ENCODE measurements around the gene GARIN5B.

Gene GARIN5B

DNA sequence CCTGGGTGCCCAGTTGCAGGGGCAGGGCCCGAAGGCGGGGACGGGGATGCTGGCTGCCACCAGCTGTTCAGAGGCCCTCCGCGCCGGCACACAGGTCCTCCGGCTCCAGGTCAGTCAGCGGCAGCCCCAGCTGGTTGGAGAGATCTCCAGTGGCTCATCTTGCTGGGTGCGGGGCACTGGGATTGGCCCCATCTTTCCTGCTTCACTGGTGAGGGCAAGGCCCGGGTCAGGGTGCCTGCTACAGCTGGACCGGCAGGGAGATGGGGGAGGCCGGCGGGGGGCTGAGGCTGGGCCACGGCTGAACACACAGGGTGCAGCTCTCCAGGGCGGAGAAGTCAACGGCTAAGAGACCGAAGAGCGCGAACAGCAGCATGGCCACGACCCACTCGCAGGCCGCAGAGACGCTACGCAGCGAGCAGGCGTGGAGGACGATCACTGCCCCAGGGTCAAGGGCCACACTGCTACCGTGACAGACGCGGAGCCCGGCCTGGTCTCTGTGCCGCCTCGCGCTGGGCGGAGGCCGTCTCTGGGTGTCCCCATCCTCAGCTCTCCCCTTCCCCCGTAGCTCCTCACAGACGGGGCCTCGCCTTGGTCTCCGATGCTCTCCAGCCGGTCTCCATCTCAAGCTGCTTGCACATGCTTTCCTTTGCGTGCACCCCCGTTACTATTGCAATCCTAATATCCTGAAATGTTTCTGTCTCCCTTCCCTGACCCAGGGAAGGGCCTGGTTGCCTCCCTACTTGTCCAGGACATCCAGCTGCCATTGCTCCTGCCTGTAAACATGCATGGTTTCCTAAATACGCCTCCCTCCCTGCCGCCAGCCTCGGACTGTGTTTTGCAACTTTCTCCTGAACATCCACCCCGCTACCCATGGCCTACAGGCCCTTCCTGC lies 50.2 kb downstream of the GARIN5B start:
- Histone ChIP-seq H3K4ac (ENCODE audit: low read depth, low read length) (no peak overlapping the region), H3K4me1 (ENCODE audit: control insufficient read depth in 1 of 2, insufficient read depth in 2 of 2, low read length in 2 of 2) (peaks cover 2% of the 10 kb centered on the region in 2 experiments), H4K12ac (ENCODE audit: low read depth, low read length) (no peak overlapping the region), H3K27ac (ENCODE audit: low read depth, low read length) (no peak overlapping the region), H2BK5ac (ENCODE audit: low read depth, low read length, poor library complexity) (no peak overlapping the region), H3K9ac (ENCODE audit: low read length) (no peak overlapping the region), H3K4me2 (ENCODE audit: low read length) (no peak overlapping the region), H3K79me1 (ENCODE audit: low read length) (no peaks in the 10 kb centered on the region), H3K23ac (ENCODE audit: low read length) (no peak overlapping the region), H3K14ac (ENCODE audit: low read length) (no peak overlapping the region), H2BK12ac (ENCODE audit: low read length) (no peak overlapping the region), H3K27me3 (ENCODE audit: insufficient read depth, low read length) (no peaks in the 10 kb centered on the region), H3K79me2 (ENCODE audit: control insufficient read depth, insufficient read depth, low read length, poor library complexity) (no peaks in the 10 kb centered on the region), H2AK5ac (ENCODE audit: low read length) (peak overlapping the region; percentile 41), H3K18ac (ENCODE audit: low read length) (no peak overlapping the region), H3K36me3 (ENCODE audit: control insufficient read depth in 1 of 2, insufficient read depth in 2 of 2, low read length in 2 of 2) (peaks cover 8 to 21% of the 10 kb centered on the region in 2 experiments), H3K9me3 (ENCODE audit: insufficient read depth, low read depth, low read length) (peaks cover 2% of the 10 kb centered on the region), H4K91ac (ENCODE audit: low read depth, low read length) (no peak overlapping the region), H4K8ac (ENCODE audit: low read depth, low read length) (no peak overlapping the region), H2BK120ac (ENCODE audit: insufficient read depth, low read length, poor library complexity) (no peak overlapping the region), H3K4me3 (ENCODE audit: low read depth, low read length) (no peak overlapping the region), H2AFZ (ENCODE audit: insufficient read depth, low read length, poor library complexity) (no peak overlapping the region)
- no CpG with 5 or more reads among the region's 47 CpGs for WGBS (ENCODE audit: extremely low coverage, insufficient coverage, insufficient read length)
- DNase-seq, result no peak

DNA sequence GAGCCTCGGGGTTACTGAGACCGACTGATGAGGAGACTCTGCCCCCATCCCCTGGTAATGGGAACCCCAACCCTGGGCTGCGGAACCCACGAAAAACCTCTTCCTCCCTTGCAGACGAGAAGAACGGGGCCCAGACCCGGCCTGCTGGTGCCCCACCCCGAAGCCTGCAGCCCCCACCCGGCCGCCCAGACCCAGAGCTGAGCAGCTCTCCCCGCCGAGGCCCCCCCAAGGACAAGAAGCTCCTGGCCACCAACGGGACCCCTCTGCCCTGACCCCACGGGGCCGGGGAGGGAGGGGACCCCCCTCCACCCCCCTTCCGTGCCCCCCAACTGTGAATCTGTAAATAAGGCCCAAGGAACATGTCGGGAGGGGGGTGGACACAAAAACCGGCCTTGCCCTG lies 51.3 kb downstream of the GARIN5B start:
- peaks cover 10 to 21% of the 10 kb centered on the region in 2 experiments for H3K36me3 ChIP-seq (ENCODE audit: control insufficient read depth in 1 of 2, insufficient read depth in 2 of 2, low read length in 2 of 2)
- H3K27ac ChIP-seq (ENCODE audit: low read depth, low read length), result no peak overlapping the region
- no peak overlapping the region for H3K9ac ChIP-seq (ENCODE audit: low read length)
- no peaks in the 10 kb centered on the region for H3K79me1 ChIP-seq (ENCODE audit: low read length)
- H3K14ac ChIP-seq (ENCODE audit: low read length), result no peak overlapping the region
- H3K4me2 ChIP-seq (ENCODE audit: low read length), result no peak overlapping the region
- H3K4ac ChIP-seq (ENCODE audit: low read depth, low read length), result no peak overlapping the region
- H2BK120ac ChIP-seq (ENCODE audit: insufficient read depth, low read length, poor library complexity), result no peak overlapping the region
- H3K4me3 ChIP-seq (ENCODE audit: low read depth, low read length), result no peak overlapping the region
- H4K8ac ChIP-seq (ENCODE audit: low read depth, low read length), result no peak overlapping the region
- peaks cover 2% of the 10 kb centered on the region for H3K9me3 ChIP-seq (ENCODE audit: insufficient read depth, low read depth, low read length)
- no peak overlapping the region for H4K12ac ChIP-seq (ENCODE audit: low read depth, low read length)
- no CpG with 5 or more reads among the region's 18 CpGs for WGBS (ENCODE audit: extremely low coverage, insufficient coverage, insufficient read length)
- no peak overlapping the region for H2AK5ac ChIP-seq (ENCODE audit: low read length)
- H3K23ac ChIP-seq (ENCODE audit: low read length), result no peak overlapping the region
- H3K4me1 ChIP-seq (ENCODE audit: control insufficient read depth in 1 of 2, insufficient read depth in 2 of 2, low read length in 2 of 2), result peaks cover 2% of the 10 kb centered on the region in 2 experiments
- no peak overlapping the region for H2BK12ac ChIP-seq (ENCODE audit: low read length)
- H3K27me3 ChIP-seq (ENCODE audit: insufficient read depth, low read length), result no peaks in the 10 kb centered on the region
- no peak overlapping the region for H4K91ac ChIP-seq (ENCODE audit: low read depth, low read length)
- no peaks in the 10 kb centered on the region for H3K79me2 ChIP-seq (ENCODE audit: control insufficient read depth, insufficient read depth, low read length, poor library complexity)
- no peak for DNase-seq
- H3K18ac ChIP-seq (ENCODE audit: low read length), result no peak overlapping the region
- H2BK5ac ChIP-seq (ENCODE audit: low read depth, low read length, poor library complexity), result no peak overlapping the region
- H2AFZ ChIP-seq (ENCODE audit: insufficient read depth, low read length, poor library complexity), result no peak overlapping the region

DNA sequence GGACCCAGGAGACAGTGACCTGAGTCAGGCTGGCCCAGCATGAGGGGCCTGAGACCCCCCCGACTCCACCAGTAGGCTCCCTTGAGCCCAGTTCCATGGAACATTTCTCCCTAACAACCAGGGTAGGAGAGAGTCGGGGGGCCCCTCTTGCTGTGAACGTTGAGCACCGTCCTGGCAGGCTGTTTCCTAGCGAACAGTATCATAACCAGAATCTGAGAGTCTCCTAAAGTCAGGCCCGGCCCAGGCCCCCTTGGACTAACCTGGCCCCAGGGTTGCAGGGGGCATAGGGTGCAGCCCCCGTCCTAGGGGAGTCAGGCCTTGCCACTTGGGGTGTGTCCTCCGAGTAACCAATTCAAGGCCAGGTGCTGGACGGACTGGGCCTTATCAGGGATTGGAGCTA lies 51.7 kb downstream of the GARIN5B start:
- Histone ChIP-seq H4K12ac (ENCODE audit: low read depth, low read length) (no peak overlapping the region), H3K79me2 (ENCODE audit: control insufficient read depth, insufficient read depth, low read length, poor library complexity) (no peaks in the 10 kb centered on the region), H3K4me2 (ENCODE audit: low read length) (no peak overlapping the region), H3K18ac (ENCODE audit: low read length) (no peak overlapping the region), H2BK5ac (ENCODE audit: low read depth, low read length, poor library complexity) (no peak overlapping the region), H3K14ac (ENCODE audit: low read length) (no peak overlapping the region), H3K9ac (ENCODE audit: low read length) (no peak overlapping the region), H3K36me3 (ENCODE audit: control insufficient read depth in 1 of 2, insufficient read depth in 2 of 2, low read length in 2 of 2) (peaks cover 14 to 21% of the 10 kb centered on the region in 2 experiments), H3K9me3 (ENCODE audit: insufficient read depth, low read depth, low read length) (peaks cover 3% of the 10 kb centered on the region), H3K27me3 (ENCODE audit: insufficient read depth, low read length) (no peaks in the 10 kb centered on the region), H2AFZ (ENCODE audit: insufficient read depth, low read length, poor library complexity) (no peak overlapping the region), H4K91ac (ENCODE audit: low read depth, low read length) (no peak overlapping the region), H3K79me1 (ENCODE audit: low read length) (no peaks in the 10 kb centered on the region), H3K4ac (ENCODE audit: low read depth, low read length) (no peak overlapping the region), H2BK12ac (ENCODE audit: low read length) (no peak overlapping the region), H3K27ac (ENCODE audit: low read depth, low read length) (no peak overlapping the region), H2AK5ac (ENCODE audit: low read length) (no peak overlapping the region), H4K8ac (ENCODE audit: low read depth, low read length) (no peak overlapping the region), H3K23ac (ENCODE audit: low read length) (no peak overlapping the region), H2BK120ac (ENCODE audit: insufficient read depth, low read length, poor library complexity) (no peak overlapping the region), H3K4me1 (ENCODE audit: control insufficient read depth in 1 of 2, insufficient read depth in 2 of 2, low read length in 2 of 2) (peaks cover 2% of the 10 kb centered on the region in 2 experiments), H3K4me3 (ENCODE audit: low read depth, low read length) (no peak overlapping the region)
- no CpG with 5 or more reads among the region's 9 CpGs for WGBS (ENCODE audit: extremely low coverage, insufficient coverage, insufficient read length)
- no peak for DNase-seq

DNA sequence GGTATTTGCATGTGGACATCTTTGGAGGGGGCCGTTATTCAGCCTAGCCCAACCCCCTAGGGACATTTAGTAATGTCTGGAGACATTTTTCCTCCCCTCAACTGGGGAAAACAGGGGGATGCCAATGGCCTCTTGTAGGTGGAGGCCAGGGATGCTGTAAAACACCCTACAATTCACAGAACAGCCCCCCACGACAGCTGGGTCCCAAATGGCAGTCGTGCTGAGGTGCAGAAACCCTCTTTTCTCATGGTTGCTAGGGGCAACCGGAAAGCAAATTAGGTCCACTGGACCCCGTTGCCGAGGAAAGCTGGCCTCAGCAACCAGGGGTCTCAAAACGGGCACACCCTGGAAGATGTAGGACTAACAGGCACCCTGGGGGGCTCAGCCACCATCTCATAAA lies 52.6 kb downstream of the GARIN5B start:
- no CpG with 5 or more reads among the region's 7 CpGs for WGBS (ENCODE audit: extremely low coverage, insufficient coverage, insufficient read length)
- no peak for DNase-seq
- Histone ChIP-seq H3K27me3 (ENCODE audit: insufficient read depth, low read length) (no peaks in the 10 kb centered on the region), H3K4me3 (ENCODE audit: low read depth, low read length) (no peak overlapping the region), H4K91ac (ENCODE audit: low read depth, low read length) (no peak overlapping the region), H3K79me2 (ENCODE audit: control insufficient read depth, insufficient read depth, low read length, poor library complexity) (no peaks in the 10 kb centered on the region), H3K18ac (ENCODE audit: low read length) (no peak overlapping the region), H4K12ac (ENCODE audit: low read depth, low read length) (no peak overlapping the region), H3K9ac (ENCODE audit: low read length) (no peak overlapping the region), H2AK5ac (ENCODE audit: low read length) (no peak overlapping the region), H3K23ac (ENCODE audit: low read length) (no peak overlapping the region), H3K27ac (ENCODE audit: low read depth, low read length) (no peak overlapping the region), H3K36me3 (ENCODE audit: control insufficient read depth in 1 of 2, insufficient read depth in 2 of 2, low read length in 2 of 2) (peaks cover 17 to 26% of the 10 kb centered on the region in 2 experiments), H3K14ac (ENCODE audit: low read length) (no peak overlapping the region), H2AFZ (ENCODE audit: insufficient read depth, low read length, poor library complexity) (no peak overlapping the region), H2BK12ac (ENCODE audit: low read length) (no peak overlapping the region), H2BK5ac (ENCODE audit: low read depth, low read length, poor library complexity) (no peak overlapping the region), H3K4me2 (ENCODE audit: low read length) (no peak overlapping the region), H3K9me3 (ENCODE audit: insufficient read depth, low read depth, low read length) (peaks cover 3% of the 10 kb centered on the region), H3K79me1 (ENCODE audit: low read length) (no peaks in the 10 kb centered on the region), H3K4me1 (ENCODE audit: control insufficient read depth in 1 of 2, insufficient read depth in 2 of 2, low read length in 2 of 2) (peaks cover 2% of the 10 kb centered on the region in 2 experiments), H4K8ac (ENCODE audit: low read depth, low read length) (no peak overlapping the region), H2BK120ac (ENCODE audit: insufficient read depth, low read length, poor library complexity) (no peak overlapping the region), H3K4ac (ENCODE audit: low read depth, low read length) (no peak overlapping the region)
